Uterus (tissue), 4 donors: ENCODE data around the gene SLC7A14. TPM values are rescaled to one million over a fixed set of nuclear protein-coding genes. Genes with fewer than 3 reads are reported as not detected.

Experiments used
- DNase-seq, 2 donors: peaks; one replicate each; pipeline ENCODE4 v3.0.0-alpha.2; 2019 to 2020
- H3K27ac ChIP-seq, 2 donors: fragments of 200-600 bp; sonication (generic); 1 replicate in 1 of 2; 2 replicates in 1 of 2; pipeline ENCODE4 v1.5.1; 2016 to 2018
- H3K27me3 ChIP-seq, 2 donors: fragments of 200-600 bp; sonication (generic); one replicate each; pipeline ENCODE4 v1.5.1; 2018 to 2019; ENCODE audit warnings: control low read depth in 1 of 2
- H3K36me3 ChIP-seq, 2 donors: fragments of 200-600 bp; sonication (generic); one replicate each; pipeline ENCODE4 v1.5.1; 2019; ENCODE audit warnings: control low read depth in 1 of 2
- H3K4me1 ChIP-seq, 2 donors: fragments of 200-600 bp; sonication (generic); one replicate each; pipeline ENCODE4 v1.5.1; 2018 to 2019; ENCODE audit warnings: control low read depth in 1 of 2
- H3K4me3 ChIP-seq, 2 donors: fragments of 200-600 bp; sonication (generic); 1 replicate in 1 of 2; 2 replicates in 1 of 2; pipeline ENCODE4 v1.5.1; 2018 to 2019; ENCODE audit warnings: mild to moderate bottlenecking in 1 of 2
- H3K9me3 ChIP-seq, 2 donors: fragments of 200-600 bp; sonication (generic); one replicate each; pipeline ENCODE4 v1.5.1; 2019; ENCODE audit warnings: control low read depth in 1 of 2
- CTCF ChIP-seq, 4 experiments: fragments of 200-600 bp in 2 of 4; fragments of 450-650 bp in 2 of 4; sonication (generic) in 2 of 4; IDR thresholded peaks; one replicate each; pipeline ENCODE4 v1.5.1; 2016 to 2019; ENCODE audit warnings: antibody characterized with exemption in 4 of 4, mild to moderate bottlenecking in 2 of 4, moderate library complexity in 1 of 4
- POLR2A ChIP-seq, 2 donors: fragments of 450-650 bp; IDR thresholded peaks; one replicate each; pipeline ENCODE4 v1.6.1; 2016; ENCODE audit warnings: antibody characterized with exemption in 2 of 2, mild to moderate bottlenecking in 1 of 2, moderate library complexity in 1 of 2
- intact Hi-C: fragments of 100-400 bp; cut with DNase I; formaldehyde crosslinking; loops from one replicate; pipeline ENCODE4 v1.15.1; 2023; ENCODE audit warnings: low total_unique reads
- total RNA-seq, 4 donors: library from RNA; depleted of rRNA in 3 of 4; stranded (reverse); fragments of >200 nt in 3 of 4; gene quantifications; one replicate each; pipeline versions ENCODE4 v1.1.0 to v1.2.4, GENCODE V29; 2014 to 2023
- donor health status: DM: yes; HTN: yes; CAD: no.

The SLC7A14 gene
- total RNA-seq, 4 donors from 2014 or later = 0.55 TPM; not detected in 3

DNA sequence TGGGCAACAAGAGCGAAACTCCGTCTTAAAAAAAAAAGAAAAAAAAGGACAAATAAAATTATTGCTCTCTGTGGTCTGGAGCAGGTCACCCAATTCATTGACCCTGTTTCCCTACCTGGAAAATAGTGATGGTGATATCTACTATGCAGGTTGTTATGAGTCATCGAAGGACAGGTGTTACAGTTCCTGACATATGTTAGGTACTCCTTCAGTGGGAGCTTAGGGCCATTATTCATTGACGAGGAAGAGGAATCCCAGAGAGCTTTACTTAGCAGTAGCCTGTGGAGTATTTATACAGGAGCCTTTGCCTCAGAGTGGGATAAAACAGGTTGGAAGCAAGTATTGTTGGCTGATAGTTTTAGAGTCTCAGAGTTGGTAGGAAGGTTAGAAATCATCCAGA lies 74.5 kb downstream of the SLC7A14 start:
- TF ChIP-seq CTCF (IDR thresholded peaks at IDR 0.05) (no peak), POLR2A (IDR thresholded peaks at IDR 0.05) (no peak)
- H3K4me3 ChIP-seq = no peak overlapping the region
- H3K9me3 ChIP-seq = no peaks in the 10 kb centered on the region
- no peaks in the 10 kb centered on the region for H3K4me1 ChIP-seq
- no peaks in the 10 kb centered on the region for H3K27me3 ChIP-seq
- no peak overlapping the region for H3K27ac ChIP-seq
- H3K36me3 ChIP-seq = no peaks in the 10 kb centered on the region
- intact Hi-C loops = no loop called here
- DNase-seq = no peak

- no peaks in the 10 kb centered on the region for H3K36me3 ChIP-seq
Observed at GRCh38 chr3:170508839-170509238, 77.0 kb downstream of the SLC7A14 start.

GRCh38 chr3:170508291-170508690 lies 77.6 kb downstream of the SLC7A14 start:
- no peak for DNase-seq
- TF ChIP-seq POLR2A (IDR thresholded peaks at IDR 0.05) = no peak
- no peak for TF ChIP-seq CTCF (IDR thresholded peaks at IDR 0.05)
- H3K27me3 ChIP-seq = no peaks in the 10 kb centered on the region

More at GRCh38 chr3:170508839-170509238, 77.0 kb downstream of the SLC7A14 start:
- Histone ChIP-seq H3K9me3 (no peaks in the 10 kb centered on the region), H3K27me3 (no peaks in the 10 kb centered on the region), H3K27ac (no peak overlapping the region), H3K4me1 (no peaks in the 10 kb centered on the region), H3K4me3 (no peak overlapping the region)
- intact Hi-C loops = no loop called here
- TF ChIP-seq POLR2A (IDR thresholded peaks at IDR 0.05) (no peak), CTCF (IDR thresholded peaks at IDR 0.05) (no peak)
- DNase-seq = no peak

GRCh38 chr3:170507063-170507462 lies 78.8 kb downstream of the SLC7A14 start:
- no peak overlapping the region for H3K4me3 ChIP-seq
- no peak overlapping the region for H3K27ac ChIP-seq
- no peaks in the 10 kb centered on the region for H3K27me3 ChIP-seq
- TF ChIP-seq CTCF (IDR thresholded peaks at IDR 0.05) = no peak
- no peak for TF ChIP-seq POLR2A (IDR thresholded peaks at IDR 0.05)
- H3K36me3 ChIP-seq = no peaks in the 10 kb centered on the region
- no peaks in the 10 kb centered on the region for H3K9me3 ChIP-seq
- H3K4me1 ChIP-seq = no peaks in the 10 kb centered on the region
- DNase-seq = no peak
- intact Hi-C loops = no loop called here

More at GRCh38 chr3:170508291-170508690, 77.6 kb downstream of the SLC7A14 start:
- intact Hi-C loops = no loop called here
- Histone ChIP-seq H3K27ac (no peak overlapping the region), H3K4me3 (no peak overlapping the region), H3K9me3 (no peaks in the 10 kb centered on the region), H3K4me1 (no peaks in the 10 kb centered on the region), H3K36me3 (no peaks in the 10 kb centered on the region)

- H3K27me3 ChIP-seq = no peaks in the 10 kb centered on the region
- no peaks in the 10 kb centered on the region for H3K9me3 ChIP-seq
- no peak overlapping the region for H3K4me3 ChIP-seq
- DNase-seq = no peak
- no peak overlapping the region for H3K27ac ChIP-seq
- no peaks in the 10 kb centered on the region for H3K4me1 ChIP-seq
- TF ChIP-seq CTCF (IDR thresholded peaks at IDR 0.05) (no peak), POLR2A (IDR thresholded peaks at IDR 0.05) (no peak)
- H3K36me3 ChIP-seq = no peaks in the 10 kb centered on the region
- intact Hi-C loops = no loop called here
Observed at GRCh38 chr3:170506556-170506955, 79.3 kb downstream of the SLC7A14 start.
